ENCODE data around the gene PROSER2. TPM values are rescaled to one million over a fixed set of nuclear protein-coding genes. Genes with fewer than 3 reads are reported as not detected.
A peak's percentile ranks its signal among the peaks of the same experiment; 100 is the strongest.

Gene PROSER2
- total and polyA plus RNA-seq, 9 of the 15 experiments (the other 6 are each of a cell fraction or from before 2014, with no cell fraction given), result 0.62 to 14.8 (median 2.9) TPM

DNA sequence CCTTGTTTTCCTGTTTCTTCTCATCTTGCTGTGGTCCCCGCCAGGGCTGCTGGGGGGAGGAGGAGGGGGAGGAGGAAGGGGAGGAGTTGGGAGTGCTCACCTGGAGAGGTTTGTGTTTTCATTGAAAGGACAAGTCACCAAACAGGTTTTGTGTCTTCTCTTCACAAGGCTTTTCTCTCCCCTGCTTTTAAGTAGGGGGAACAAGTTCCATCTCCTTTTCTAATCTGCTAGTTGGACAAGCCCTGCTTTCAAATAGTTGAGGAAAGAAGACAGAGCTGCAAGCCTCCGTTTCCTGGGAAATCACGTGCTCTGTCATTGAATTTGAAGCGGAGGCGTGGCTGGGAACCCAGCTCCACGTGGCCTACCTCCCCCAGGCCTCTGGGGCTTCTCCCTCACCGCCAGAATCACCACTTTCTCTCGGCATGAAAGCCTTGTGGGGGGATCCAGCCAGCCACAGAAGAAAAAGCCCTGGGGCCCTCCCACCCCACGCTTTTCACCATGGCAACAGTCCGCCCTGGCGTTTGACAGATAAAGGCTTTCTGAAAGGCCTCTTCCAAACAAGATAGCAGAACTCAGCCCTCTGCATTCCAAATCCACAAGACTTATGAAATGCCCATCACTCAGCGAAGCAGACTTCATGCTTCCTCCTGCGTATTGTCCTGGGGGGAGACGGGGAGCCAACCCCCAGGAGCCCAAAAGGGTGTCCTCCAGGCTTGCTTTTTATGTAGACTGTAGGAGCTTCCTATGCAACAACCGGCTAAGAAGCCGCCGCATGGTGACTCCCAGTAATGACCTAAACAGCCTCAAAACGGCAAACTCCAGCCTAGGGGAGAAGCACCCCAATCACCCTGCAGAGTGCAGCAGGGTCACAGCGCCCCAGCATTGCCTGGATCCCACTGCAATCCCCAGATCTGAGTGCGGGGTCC, 51.7 kb downstream of the PROSER2 start (continued):
- TF ChIP-seq, protein P1, sequence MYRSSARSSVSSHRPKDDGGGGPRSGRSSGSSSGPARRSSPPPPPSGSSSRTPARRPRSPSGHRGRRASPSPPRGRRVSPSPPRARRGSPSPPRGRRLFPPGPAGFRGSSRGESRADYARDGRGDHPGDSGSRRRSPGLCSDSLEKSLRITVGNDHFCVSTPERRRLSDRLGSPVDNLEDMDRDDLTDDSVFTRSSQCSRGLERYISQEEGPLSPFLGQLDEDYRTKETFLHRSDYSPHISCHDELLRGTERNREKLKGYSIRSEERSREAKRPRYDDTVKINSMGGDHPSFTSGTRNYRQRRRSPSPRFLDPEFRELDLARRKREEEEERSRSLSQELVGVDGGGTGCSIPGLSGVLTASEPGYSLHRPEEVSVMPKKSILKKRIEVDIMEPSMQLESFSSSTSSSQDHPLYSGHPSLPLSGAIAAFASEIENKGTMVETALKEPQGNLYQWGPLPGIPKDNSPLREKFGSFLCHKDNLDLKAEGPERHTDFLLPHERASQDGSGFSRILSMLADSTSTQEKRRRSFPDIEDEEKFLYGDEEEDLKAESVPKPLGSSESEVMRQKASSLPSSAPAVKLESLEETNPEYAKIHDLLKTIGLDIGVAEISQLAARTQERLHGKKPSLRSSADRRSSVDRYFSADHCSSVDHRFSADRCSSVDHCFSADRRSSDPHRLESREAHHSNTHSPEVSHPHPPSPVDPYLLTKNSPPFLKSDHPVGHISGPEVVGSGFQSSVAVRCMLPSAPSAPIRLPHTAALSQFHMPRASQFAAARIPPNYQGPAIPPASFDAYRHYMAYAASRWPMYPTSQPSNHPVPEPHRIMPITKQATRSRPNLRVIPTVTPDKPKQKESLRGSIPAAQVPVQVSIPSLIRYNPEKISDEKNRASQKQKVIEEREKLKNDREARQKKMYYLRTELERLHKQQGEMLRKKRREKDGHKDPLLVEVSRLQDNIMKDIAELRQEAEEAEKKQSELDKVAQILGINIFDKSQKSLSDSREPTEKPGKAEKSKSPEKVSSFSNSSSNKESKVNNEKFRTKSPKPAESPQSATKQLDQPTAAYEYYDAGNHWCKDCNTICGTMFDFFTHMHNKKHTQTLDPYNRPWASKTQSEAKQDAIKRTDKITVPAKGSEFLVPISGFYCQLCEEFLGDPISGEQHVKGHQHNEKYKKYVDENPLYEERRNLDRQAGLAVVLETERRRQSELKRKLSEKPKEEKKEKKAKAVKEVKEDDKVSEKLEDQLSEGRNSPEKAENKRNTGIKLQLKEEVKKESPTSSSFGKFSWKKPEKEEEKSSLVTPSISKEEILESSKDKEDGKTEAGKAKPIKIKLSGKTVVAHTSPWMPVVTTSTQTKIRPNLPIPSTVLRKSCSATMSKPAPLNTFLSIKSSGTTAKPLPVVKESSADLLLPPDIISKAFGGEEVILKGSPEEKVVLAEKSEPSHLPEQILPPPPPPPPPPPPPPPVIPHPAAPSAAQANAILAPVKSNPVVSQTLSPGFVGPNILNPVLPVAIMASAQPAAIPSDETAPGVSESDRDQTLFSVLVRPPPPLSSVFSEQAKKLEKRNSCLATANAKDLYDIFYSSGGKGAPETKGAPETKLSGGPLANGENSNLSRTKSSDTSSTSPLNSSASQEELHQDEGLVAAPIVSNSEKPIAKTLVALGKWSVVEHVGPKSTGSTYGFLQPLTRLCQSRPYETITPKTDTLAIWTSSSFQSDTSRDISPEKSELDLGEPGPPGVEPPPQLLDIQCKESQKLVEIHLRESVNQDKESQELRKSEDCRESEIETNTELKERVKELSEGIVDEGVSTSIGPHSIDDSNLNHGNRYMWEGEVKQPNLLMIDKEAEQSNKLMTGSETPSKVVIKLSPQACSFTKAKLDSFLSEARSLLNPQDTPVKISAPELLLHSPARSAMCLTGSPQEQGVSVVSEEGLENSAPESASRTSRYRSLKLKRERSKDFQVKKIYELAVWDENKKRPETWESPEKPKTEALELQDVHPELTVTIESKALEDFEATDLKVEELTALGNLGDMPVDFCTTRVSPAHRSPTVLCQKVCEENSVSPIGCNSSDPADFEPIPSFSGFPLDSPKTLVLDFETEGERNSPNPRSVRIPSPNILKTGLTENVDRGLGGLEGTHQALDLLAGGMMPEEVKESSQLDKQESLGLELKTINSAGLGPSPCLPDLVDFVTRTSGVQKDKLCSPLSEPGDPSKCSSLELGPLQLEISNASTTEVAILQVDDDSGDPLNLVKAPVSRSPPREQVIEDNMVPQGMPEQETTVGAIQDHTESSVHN (IDR thresholded peaks at IDR 0.05; ENCODE audit: borderline replicate concordance in 1 of 2, low read depth in 1 of 2), result no peak
- TF ChIP-seq, protein P2, sequence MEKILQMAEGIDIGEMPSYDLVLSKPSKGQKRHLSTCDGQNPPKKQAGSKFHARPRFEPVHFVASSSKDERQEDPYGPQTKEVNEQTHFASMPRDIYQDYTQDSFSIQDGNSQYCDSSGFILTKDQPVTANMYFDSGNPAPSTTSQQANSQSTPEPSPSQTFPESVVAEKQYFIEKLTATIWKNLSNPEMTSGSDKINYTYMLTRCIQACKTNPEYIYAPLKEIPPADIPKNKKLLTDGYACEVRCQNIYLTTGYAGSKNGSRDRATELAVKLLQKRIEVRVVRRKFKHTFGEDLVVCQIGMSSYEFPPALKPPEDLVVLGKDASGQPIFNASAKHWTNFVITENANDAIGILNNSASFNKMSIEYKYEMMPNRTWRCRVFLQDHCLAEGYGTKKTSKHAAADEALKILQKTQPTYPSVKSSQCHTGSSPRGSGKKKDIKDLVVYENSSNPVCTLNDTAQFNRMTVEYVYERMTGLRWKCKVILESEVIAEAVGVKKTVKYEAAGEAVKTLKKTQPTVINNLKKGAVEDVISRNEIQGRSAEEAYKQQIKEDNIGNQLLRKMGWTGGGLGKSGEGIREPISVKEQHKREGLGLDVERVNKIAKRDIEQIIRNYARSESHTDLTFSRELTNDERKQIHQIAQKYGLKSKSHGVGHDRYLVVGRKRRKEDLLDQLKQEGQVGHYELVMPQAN (IDR thresholded peaks at IDR 0.05; ENCODE audit: borderline replicate concordance), result peak; percentile 95
- no peak for TF ChIP-seq POLR2H (tag; IDR thresholded peaks at IDR 0.05; ENCODE audit: low read depth)
- no peak for TF ChIP-seq FOXM1 (IDR thresholded peaks at IDR 0.05; ENCODE audit: low read depth)
- no peak for TF ChIP-seq FOXM1 (CRISPR knock-in tag; IDR thresholded peaks at IDR 0.05; ENCODE audit: low read depth)
- no peak for TF ChIP-seq ZZZ3 (IDR thresholded peaks at IDR 0.05)
- TF ChIP-seq XRCC3 (IDR thresholded peaks at IDR 0.05), result no peak
- no peak for TF ChIP-seq HLTF (IDR thresholded peaks at IDR 0.05)
- no peak for TF ChIP-seq HNRNPL (IDR thresholded peaks at IDR 0.05; ENCODE audit: low read depth, low read length)
- peak; percentile 89 to 96; a peak in 3 of 4 replicates for TF ChIP-seq SIN3A (IDR thresholded peaks at IDR 0.05; ENCODE audit: borderline replicate concordance in 2 of 2, control insufficient read depth in 1 of 2, low read depth in 2 of 2, low read length in 2 of 2)
- TF ChIP-seq NCOA4 (IDR thresholded peaks at IDR 0.05; ENCODE audit: partially characterized antibody), result no peak
- TF ChIP-seq ZFP1 (CRISPR knock-in tag; IDR thresholded peaks at IDR 0.05), result no peak
- TF ChIP-seq, protein P3, sequence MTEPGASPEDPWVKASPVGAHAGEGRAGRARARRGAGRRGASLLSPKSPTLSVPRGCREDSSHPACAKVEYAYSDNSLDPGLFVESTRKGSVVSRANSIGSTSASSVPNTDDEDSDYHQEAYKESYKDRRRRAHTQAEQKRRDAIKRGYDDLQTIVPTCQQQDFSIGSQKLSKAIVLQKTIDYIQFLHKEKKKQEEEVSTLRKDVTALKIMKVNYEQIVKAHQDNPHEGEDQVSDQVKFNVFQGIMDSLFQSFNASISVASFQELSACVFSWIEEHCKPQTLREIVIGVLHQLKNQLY (CRISPR knock-in tag; conservative IDR thresholded peaks at IDR 0.05), result no peak
